T-cell (primary cell): Measurements from ENCODE around the gene HSPB1. TPM values are rescaled to one million over a fixed set of nuclear protein-coding genes. Genes with fewer than 3 reads are reported as not detected.
"Not testable (repeated sequence)": the region's sequence is repeated elsewhere in the genome, so short reads cannot be mapped to it uniquely, and the experiment has no call there.

Experiments
- ATAC-seq, 4 experiments: fragments of 200-7000 bp in 3 of 4; fragments of 150-1000 bp in 1 of 4; cut with Tn5 transposase; replicated peaks in 1 of 4; 1 replicate in 3 of 4; 2 replicates in 1 of 4; pipeline ENCODE4 v1.10.0; 2021; ENCODE audit warnings: moderate library complexity in 3 of 4, mild to moderate bottlenecking in 2 of 4, moderate number of reproducible peaks in 1 of 4
- CTCF ChIA-PET, 2 donors: fragments of 300-600 bp; sonication (Branson Sonifier 250); formaldehyde crosslinking; loops; one replicate each; lab custom pipeline; 2022; ENCODE audit warnings: antibody characterized with exemption in 2 of 2; lab: Charles Lee
- POLR2A ChIA-PET, 2 donors: fragments of 300-600 bp; sonication (Branson Sonifier 250); formaldehyde crosslinking; loops; one replicate each; lab custom pipeline; 2022; ENCODE audit warnings: antibody characterized with exemption in 2 of 2; lab: Charles Lee
- DNase-seq, 35 experiments: peaks; one replicate each; pipeline versions ENCODE4 v3.0.0 to v3.0.0-alpha.2; 2013 to 2023
- H3K27ac ChIP-seq: one replicate; pipeline ENCODE4 v1.5.1; 2013; ENCODE audit warnings: low read length
- H3K27me3 ChIP-seq, 2 experiments: replicated peaks in 1 of 2; 1 replicate in 1 of 2; 2 replicates in 1 of 2; pipeline versions ENCODE4 v1.6.1 to v1.7.0; 2013; ENCODE audit warnings: low read length in 1 of 2, mixed read lengths in 1 of 2; ENCODE audit not compliant: control insufficient read depth in 2 of 2, insufficient read depth in 2 of 2; ENCODE audit errors: extremely low read depth in 1 of 2
- H3K36me3 ChIP-seq, 2 donors: 1 replicate in 1 of 2; 2 replicates in 1 of 2; pipeline versions ENCODE4 v1.6.1 to v1.7.0; 2013; ENCODE audit warnings: low read length in 1 of 2; ENCODE audit not compliant: control insufficient read depth in 2 of 2, insufficient read depth in 1 of 2; ENCODE audit errors: extremely low read depth in 1 of 2
- H3K4me1 ChIP-seq, 2 experiments: 1 replicate in 1 of 2; 2 replicates in 1 of 2; pipeline versions ENCODE4 v1.6.1 to v1.7.0; 2013; ENCODE audit warnings: low read length in 2 of 2, mixed read lengths in 1 of 2; ENCODE audit not compliant: insufficient read depth in 2 of 2, control insufficient read depth in 1 of 2; ENCODE audit errors: extremely low read depth in 1 of 2
- H3K4me3 ChIP-seq, 2 donors: 1 replicate in 1 of 2; 2 replicates in 1 of 2; pipeline versions ENCODE4 v1.5.1 to v1.7.0; 2013; ENCODE audit warnings: mild to moderate bottlenecking in 2 of 2, low read length in 1 of 2, moderate library complexity in 1 of 2; ENCODE audit not compliant: control insufficient read depth in 1 of 2; ENCODE audit errors: extremely low read depth in 1 of 2
- H3K9me3 ChIP-seq: 2 replicates; pipeline ENCODE4 v1.7.0; 2013
- H3K27ac Mint-ChIP-seq, 2 donors: one replicate each; pipeline ENCODE4 v1.8.0; 2020 to 2021; ENCODE audit warnings: mild to moderate bottlenecking in 2 of 2, mixed read lengths in 2 of 2
- H3K27me3 Mint-ChIP-seq, 2 donors: one replicate each; pipeline ENCODE4 v1.8.0; 2021 to 2022; ENCODE audit warnings: mixed read lengths in 2 of 2
- H3K36me3 Mint-ChIP-seq: one replicate; pipeline ENCODE4 v1.8.0; 2021; ENCODE audit warnings: mixed read lengths
- H3K4me1 Mint-ChIP-seq, 3 donors: one replicate each; pipeline ENCODE4 v1.8.0; 2020 to 2022; ENCODE audit warnings: mixed read lengths in 3 of 3, mild to moderate bottlenecking in 1 of 3
- H3K4me3 Mint-ChIP-seq, 3 donors: one replicate each; pipeline ENCODE4 v1.8.0; 2020 to 2022; ENCODE audit warnings: mild to moderate bottlenecking in 3 of 3, mixed read lengths in 3 of 3, moderate library complexity in 3 of 3
- H3K9me3 Mint-ChIP-seq, 3 donors: one replicate each; pipeline ENCODE4 v1.8.0; 2020 to 2022; ENCODE audit warnings: mixed read lengths in 3 of 3
- WGBS: methylation state at CpG from one replicate; pipeline ENCODE4 v1.1.5; 2013; ENCODE audit warnings: missing lambda C conversion rate; ENCODE audit not compliant: insufficient coverage; 5-methylcytosine and 5-hydroxymethylcytosine counted together
- total RNA-seq, 35 experiments: library from RNA in 6 of 35; stranded (reverse) in 6 of 35; fragments of 120-200 nt in 1 of 35; gene quantifications; one replicate each; pipeline versions ENCODE4 v1.2.1 to v1.2.4 and lab custom pipeline; 2013 to 2026

HSPB1 gene
- total RNA-seq, 5 donors from 2014 or later (not counting 1 experiment from before 2014, with no cell fraction given) = 38.1 to 43.6 (median 40.1) TPM

GRCh38 chr7:76268376-76268775, 34.1 kb upstream of the HSPB1 start:
- ChIA-PET CTCF (no interaction called here), POLR2A (no interaction called here)
- Mint-ChIP-seq H3K4me1 (peaks cover 7 to 13% (median 12%) of the 10 kb centered on the region in 3 donors), H3K27ac (no peak overlapping the region), H3K9me3 (no peaks in the 10 kb centered on the region), H3K4me3 (peak overlapping the region in 1 of 3 donors; percentile 14), H3K27me3 (peaks cover 22 to 41% of the 10 kb centered on the region in 2 donors), H3K36me3 (no peaks in the 10 kb centered on the region)
- Histone ChIP-seq H3K27me3 (peaks cover 0 to 52% of the 10 kb centered on the region in 2 experiments), H3K27ac (no peak overlapping the region), H3K4me1 (peaks cover 0 to 6% of the 10 kb centered on the region in 2 experiments), H3K4me3 (no peak overlapping the region), H3K36me3 (no peaks in the 10 kb centered on the region), H3K9me3 (no peaks in the 10 kb centered on the region)
- DNase-seq = no peak
- WGBS = 0% methylated on average over 1 of the region's 5 CpGs
- no peak for ATAC-seq

DNA sequence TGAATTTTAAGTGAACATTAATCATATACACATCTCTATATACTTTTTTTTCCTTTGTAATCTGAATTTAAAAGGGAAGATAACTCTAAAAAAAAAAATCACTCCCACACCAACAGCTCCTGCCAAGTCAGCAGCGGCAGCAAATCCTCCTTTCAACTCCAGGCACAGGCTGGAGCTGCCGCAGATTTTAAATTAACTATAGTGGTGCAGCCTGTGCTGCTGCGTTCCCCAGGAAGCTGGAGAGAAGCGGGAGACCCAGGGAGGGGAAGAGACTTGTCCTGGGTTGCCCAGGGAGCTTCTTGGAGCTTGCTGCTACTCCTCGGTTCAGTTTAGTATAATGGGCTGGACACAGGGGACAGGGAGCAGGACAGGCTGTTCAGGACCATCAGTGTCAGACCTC, 32.6 kb upstream of the HSPB1 start:
- peaks cover 0 to 6% of the 10 kb centered on the region in 2 experiments for H3K4me1 ChIP-seq
- H3K36me3 ChIP-seq = no peaks in the 10 kb centered on the region
- H3K36me3 Mint-ChIP-seq = no peaks in the 10 kb centered on the region
- no peaks in the 10 kb centered on the region for H3K9me3 ChIP-seq
- 73% methylated on average over 3 of the region's 5 CpGs for WGBS
- H3K27me3 ChIP-seq = peaks cover 0 to 58% of the 10 kb centered on the region in 2 experiments
- no peak for DNase-seq
- peaks cover 9 to 17% (median 12%) of the 10 kb centered on the region in 3 donors for H3K4me1 Mint-ChIP-seq
- no peak overlapping the region for H3K27ac Mint-ChIP-seq
- H3K27me3 Mint-ChIP-seq = peaks cover 28 to 40% of the 10 kb centered on the region in 2 donors
- no peak for ATAC-seq
- H3K4me3 Mint-ChIP-seq = no peak overlapping the region
- H3K27ac ChIP-seq = no peak overlapping the region
- ChIA-PET CTCF (no interaction called here), POLR2A (no interaction called here)
- H3K4me3 ChIP-seq = no peak overlapping the region
- no peaks in the 10 kb centered on the region for H3K9me3 Mint-ChIP-seq

GRCh38 chr7:76271384-76271783, 31.1 kb upstream of the HSPB1 start:
- not testable (repeated sequence) for H3K9me3 ChIP-seq, H3K9me3 Mint-ChIP-seq, H3K36me3 Mint-ChIP-seq, H3K4me1 ChIP-seq, H3K4me3 Mint-ChIP-seq, ATAC-seq, H3K4me3 ChIP-seq, DNase-seq, H3K27ac Mint-ChIP-seq, H3K36me3 ChIP-seq, H3K27ac ChIP-seq
- 100% methylated on average over 1 of the region's 2 CpGs for WGBS
- CTCF ChIA-PET = interaction anchor here in 1 of 2 donors (0.6 kb wide), 1 partner anchor 9 kb away, joined by 4 read pairs; no protein-coding TSS in a partner anchor
- H3K27me3 ChIP-seq = peaks cover 0 to 61% of the 10 kb centered on the region in 2 experiments
- H3K4me1 Mint-ChIP-seq = peaks cover 9 to 17% (median 12%) of the 10 kb centered on the region in 3 donors
- POLR2A ChIA-PET = interaction anchor here in 1 of 2 donors (0.5 to 0.6 kb wide), 2 partner anchors 13 to 50 kb away, joined by 3 to 8 read pairs; no protein-coding TSS in a partner anchor
- peaks cover 24 to 35% of the 10 kb centered on the region in 2 donors for H3K27me3 Mint-ChIP-seq

- Mint-ChIP-seq H3K27me3 (peaks cover 29 to 34% of the 10 kb centered on the region in 2 donors), H3K27ac (no peak overlapping the region), H3K9me3 (no peaks in the 10 kb centered on the region), H3K36me3 (no peaks in the 10 kb centered on the region), H3K4me1 (peaks cover 7 to 13% (median 9%) of the 10 kb centered on the region in 3 donors), H3K4me3 (no peak overlapping the region)
- CTCF ChIA-PET = interaction anchor here in 1 of 2 donors (0.6 kb wide), 1 partner anchor 8 kb away, joined by 4 read pairs; no protein-coding TSS in a partner anchor
- H3K27ac ChIP-seq = no peak overlapping the region
- no peak overlapping the region for H3K4me3 ChIP-seq
- H3K36me3 ChIP-seq = no peaks in the 10 kb centered on the region
- H3K27me3 ChIP-seq = peaks cover 3 to 62% of the 10 kb centered on the region in 2 experiments
- ATAC-seq = no peak
- peaks cover 0 to under 1% of the 10 kb centered on the region in 2 experiments for H3K4me1 ChIP-seq
- WGBS = 97% methylated on average over 3 of the region's 6 CpGs
- POLR2A ChIA-PET = no interaction called here
- no peaks in the 10 kb centered on the region for H3K9me3 ChIP-seq
- no peak for DNase-seq
Observed at GRCh38 chr7:76272142-76272541, 30.3 kb upstream of the HSPB1 start.

GRCh38 chr7:76272851-76273497, 29.5 kb upstream of the HSPB1 start:
- H3K4me1 Mint-ChIP-seq = peaks cover 6 to 11% (median 9%) of the 10 kb centered on the region in 3 donors
- no peaks in the 10 kb centered on the region for H3K9me3 ChIP-seq
- ChIA-PET CTCF (no interaction called here), POLR2A (no interaction called here)
- H3K4me3 ChIP-seq = no peak overlapping the region
- H3K4me3 Mint-ChIP-seq = no peak overlapping the region
- no peaks in the 10 kb centered on the region for H3K9me3 Mint-ChIP-seq
- no peaks in the 10 kb centered on the region for H3K4me1 ChIP-seq
- H3K27me3 Mint-ChIP-seq = peaks cover 30 to 39% of the 10 kb centered on the region in 2 donors
- no peaks in the 10 kb centered on the region for H3K36me3 ChIP-seq
- DNase-seq = no peak
- no peaks in the 10 kb centered on the region for H3K36me3 Mint-ChIP-seq
- H3K27ac Mint-ChIP-seq = no peak overlapping the region
- 40% methylated on average over 1 of the region's 7 CpGs for WGBS
- peaks cover 3 to 64% of the 10 kb centered on the region in 2 experiments for H3K27me3 ChIP-seq
- H3K27ac ChIP-seq = no peak overlapping the region
- ATAC-seq = no peak

DNA sequence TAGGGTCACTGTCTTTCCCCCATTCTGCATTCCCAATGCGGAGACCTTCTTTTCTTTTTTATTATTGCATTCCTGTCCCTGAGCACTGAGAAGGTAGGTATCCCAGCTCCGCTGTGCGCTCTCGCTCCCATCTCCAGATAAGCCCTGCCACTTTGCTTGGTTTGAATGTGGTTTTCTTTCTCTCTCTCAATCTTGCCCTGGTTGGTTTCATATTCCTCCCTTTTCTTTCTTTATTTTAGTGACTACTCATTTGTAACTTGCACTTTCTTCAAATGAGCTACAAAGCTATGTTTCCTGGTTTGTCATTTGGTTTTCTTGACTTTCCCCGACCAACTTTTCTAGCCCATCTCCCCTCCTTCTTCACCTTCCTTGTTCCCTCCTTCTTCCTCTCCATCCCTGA, 29.0 kb upstream of the HSPB1 start:
- H3K9me3 ChIP-seq = no peaks in the 10 kb centered on the region
- WGBS = 30% methylated on average over 1 of the region's 5 CpGs
- H3K27me3 ChIP-seq = peaks cover 3 to 62% of the 10 kb centered on the region in 2 experiments
- CTCF ChIA-PET = no interaction called here
- no peak overlapping the region for H3K4me3 Mint-ChIP-seq
- H3K4me1 Mint-ChIP-seq = peaks cover 3 to 9% (median 8%) of the 10 kb centered on the region in 3 donors
- H3K9me3 Mint-ChIP-seq = no peaks in the 10 kb centered on the region
- no peaks in the 10 kb centered on the region for H3K36me3 ChIP-seq
- DNase-seq (no peak), ATAC-seq (no peak)
- POLR2A ChIA-PET = no interaction called here
- H3K4me1 ChIP-seq = no peaks in the 10 kb centered on the region
- H3K27ac Mint-ChIP-seq = no peak overlapping the region
- peaks cover 26 to 38% of the 10 kb centered on the region in 2 donors for H3K27me3 Mint-ChIP-seq
- no peaks in the 10 kb centered on the region for H3K36me3 Mint-ChIP-seq
- no peak overlapping the region for H3K27ac ChIP-seq
- H3K4me3 ChIP-seq = no peak overlapping the region
